IMR-90 (cell line): ENCODE results near the gene ZNF524. TPM values are rescaled to one million over a fixed set of nuclear protein-coding genes. Genes with fewer than 3 reads are reported as not detected.

Experiments used
- ATAC-seq: fragments of 200-7000 bp; cut with Tn5 transposase; 2 replicates; pipeline ENCODE4 v1.9.1; 2020; ENCODE audit warnings: low read depth, mild to moderate bottlenecking, moderate library complexity
- BruUV-seq: library from RNA; stranded (reverse); fragments of 400-500 nt; replicated peaks from 2 replicates; lab custom pipeline; 2021; lab: Mats Ljungman, UMichigan
- CTCF ChIA-PET: fragments of 300-600 bp; formaldehyde crosslinking; extraction: SDS; loops from one replicate; lab custom pipeline; 2021; ENCODE audit warnings: antibody characterized with exemption; lab: Yijun Ruan, JAX
- POLR2A ChIA-PET: fragments of 300-600 bp; sonication (Branson Sonifier 250); formaldehyde crosslinking; loops from one replicate; lab custom pipeline; 2022; ENCODE audit warnings: antibody characterized with exemption; ENCODE audit not compliant: unreplicated experiment; lab: Charles Lee
- DNase-seq: peaks from one replicate; pipeline ENCODE4 v3.0.0; 2013
- H2AFZ ChIP-seq: replicated peaks from 2 replicates; pipeline ENCODE3; 2013; ENCODE audit warnings: low read length, mild to moderate bottlenecking; ENCODE audit not compliant: poor library complexity
- H2AK5ac ChIP-seq: 2 replicates; pipeline ENCODE4 v1.6.1; 2013; ENCODE audit warnings: low read depth, low read length, inconsistent platforms
- H2AK9ac ChIP-seq: replicated peaks from 2 replicates; pipeline ENCODE3; 2013; ENCODE audit warnings: mild to moderate bottlenecking, low read depth, low read length, moderate library complexity; ENCODE audit not compliant: poor library complexity
- H2BK120ac ChIP-seq: 2 replicates; pipeline ENCODE4 v1.6.1; 2013; ENCODE audit warnings: low read depth, low read length, inconsistent platforms
- H2BK15ac ChIP-seq: 3 replicates; pipeline ENCODE4 v1.6.1; 2013; ENCODE audit warnings: low read depth, low read length, inconsistent platforms
- H2BK20ac ChIP-seq: 2 replicates; pipeline ENCODE4 v1.6.1; 2013; ENCODE audit warnings: low read depth, mild to moderate bottlenecking, inconsistent platforms, low read length, moderate library complexity
- H2BK5ac ChIP-seq: 2 replicates; pipeline ENCODE4 v1.6.1; 2013; ENCODE audit warnings: mild to moderate bottlenecking, low read depth, low read length, inconsistent platforms; ENCODE audit not compliant: poor library complexity, severe bottlenecking
- H3K14ac ChIP-seq: replicated peaks from 2 replicates; pipeline ENCODE4 v1.6.1; 2013; ENCODE audit warnings: low read depth, low read length, inconsistent platforms
- H3K18ac ChIP-seq: 2 replicates; pipeline ENCODE4 v1.6.1; 2013; ENCODE audit warnings: low read depth, low read length, control low read depth
- H3K23ac ChIP-seq: 2 replicates; pipeline ENCODE4 v1.6.1; 2013; ENCODE audit warnings: low read depth, low read length, inconsistent platforms
- H3K27ac ChIP-seq: 2 replicates; pipeline ENCODE4 v1.5.1; 2013; ENCODE audit warnings: mild to moderate bottlenecking, control low read depth, low read length; ENCODE audit not compliant: insufficient read depth
- H3K27me3 ChIP-seq: 2 replicates; pipeline ENCODE4 v1.6.1; 2013; ENCODE audit warnings: low read length; ENCODE audit not compliant: control insufficient read depth, insufficient read depth
- H3K36me3 ChIP-seq: 2 replicates; pipeline ENCODE4 v1.6.1; 2013; ENCODE audit warnings: low read length, mixed read lengths; ENCODE audit not compliant: control insufficient read depth, insufficient read depth
- H3K4ac ChIP-seq: 2 replicates; pipeline ENCODE4 v1.6.1; 2013; ENCODE audit warnings: low read depth, low read length, inconsistent platforms
- H3K4me1 ChIP-seq: 2 replicates; pipeline ENCODE4 v1.6.1; 2013; ENCODE audit warnings: low read length, mixed read lengths; ENCODE audit not compliant: control insufficient read depth, insufficient read depth
- H3K4me2 ChIP-seq: 2 replicates; pipeline ENCODE4 v1.6.1; 2013; ENCODE audit warnings: low read depth, mild to moderate bottlenecking, control low read depth, low read length, moderate library complexity
- H3K4me3 ChIP-seq: 2 replicates; pipeline ENCODE4 v1.5.1; 2013; ENCODE audit warnings: low read depth, mild to moderate bottlenecking, control low read depth, low read length, moderate library complexity; ENCODE audit not compliant: insufficient read depth
- H3K56ac ChIP-seq: 2 replicates; pipeline ENCODE4 v1.6.1; 2013; ENCODE audit warnings: low read length, inconsistent platforms; ENCODE audit not compliant: insufficient read depth; ENCODE audit errors: extremely low read depth
- H3K79me1 ChIP-seq, 2 experiments: 2 replicates each; pipeline ENCODE4 v1.6.1; 2013; ENCODE audit warnings: low read length in 2 of 2, inconsistent platforms in 1 of 2, low read depth in 1 of 2
- H3K9ac ChIP-seq: 2 replicates; pipeline ENCODE4 v1.6.1; 2013; ENCODE audit warnings: low read depth, low read length, control low read depth
- H3K9me1 ChIP-seq: 2 replicates; pipeline ENCODE4 v1.6.1; 2013; ENCODE audit warnings: low read length, inconsistent platforms; ENCODE audit not compliant: insufficient read depth
- H3K9me3 ChIP-seq: 2 replicates; pipeline ENCODE4 v1.6.1; 2013; ENCODE audit warnings: low read length; ENCODE audit not compliant: control insufficient read depth, insufficient read depth
- H4K20me1 ChIP-seq: 2 replicates; pipeline ENCODE4 v1.6.1; 2013; ENCODE audit warnings: low read length, inconsistent platforms; ENCODE audit not compliant: insufficient read depth
- H4K5ac ChIP-seq: 2 replicates; pipeline ENCODE4 v1.6.1; 2013; ENCODE audit warnings: mild to moderate bottlenecking, low read depth, low read length, control low read depth
- H4K8ac ChIP-seq, 2 experiments: 2 replicates each; pipeline ENCODE4 v1.6.1; 2013; ENCODE audit warnings: low read depth in 2 of 2, low read length in 2 of 2, control low read depth in 1 of 2, inconsistent platforms in 1 of 2
- H4K91ac ChIP-seq: 2 replicates; pipeline ENCODE4 v1.6.1; 2013; ENCODE audit warnings: low read depth, low read length, inconsistent platforms; ENCODE audit not compliant: insufficient read depth
- BHLHE40 ChIP-seq: fragments of 150-350 bp; IDR thresholded peaks from 2 replicates; pipeline ENCODE4 v1.6.1; 2016; ENCODE audit warnings: mild to moderate bottlenecking, low read depth, low read length
- CEBPB ChIP-seq: IDR thresholded peaks from 2 replicates; pipeline ENCODE4 v1.6.1; 2012; ENCODE audit warnings: low read depth, low read length, improper control_type of control experiment
- MAZ ChIP-seq: IDR thresholded peaks from 2 replicates; pipeline ENCODE4 v1.6.1; 2012; ENCODE audit warnings: low read depth, mild to moderate bottlenecking, low read length, improper control_type of control experiment, moderate library complexity, borderline replicate concordance
- MXI1 ChIP-seq: IDR thresholded peaks from 2 replicates; pipeline ENCODE4 v1.6.1; 2012; ENCODE audit warnings: low read depth, mild to moderate bottlenecking, low read length, moderate library complexity, borderline replicate concordance
- NFE2L2 ChIP-seq: fragments of 150-350 bp; IDR thresholded peaks from 2 replicates; pipeline ENCODE4 v1.6.1; 2016; ENCODE audit warnings: low read depth, mild to moderate bottlenecking, low read length
- POLR2A ChIP-seq: IDR thresholded peaks from 2 replicates; pipeline ENCODE4 v1.6.1; 2012; ENCODE audit warnings: mild to moderate bottlenecking, low read depth, low read length
- RFX5 ChIP-seq: IDR thresholded peaks from 2 replicates; pipeline ENCODE4 v1.8.0; 2012; ENCODE audit warnings: low read depth, mild to moderate bottlenecking, low read length, moderate library complexity
- SMC3 ChIP-seq: fragments of 150-350 bp; IDR thresholded peaks from 2 replicates; pipeline ENCODE4 v1.6.1; 2016; ENCODE audit warnings: low read depth, mild to moderate bottlenecking, antibody characterized with exemption, low read length, moderate library complexity
- USF2 ChIP-seq: fragments of 150-350 bp; IDR thresholded peaks from 2 replicates; pipeline ENCODE4 v1.6.1; 2017; ENCODE audit warnings: mild to moderate bottlenecking, antibody characterized with exemption, low read length, low read depth
- WGBS, 2 experiments: methylation state at CpG; one replicate each; pipeline versions ENCODE4 v1.1.5 to v1.1.7; 2013; ENCODE audit warnings: missing lambda C conversion rate in 2 of 2; ENCODE audit not compliant: insufficient read length in 1 of 2; ENCODE audit errors: extremely low coverage in 2 of 2; 5-methylcytosine and 5-hydroxymethylcytosine counted together
- dilution Hi-C: fragments of 300-500 bp; cut with HindIII; formaldehyde crosslinking; loops from one replicate; pipeline ENCODE4 v1.14.3; 2018; ENCODE audit warnings: low sequenced_read_pairs; ENCODE audit not compliant: unreplicated experiment
- in situ Hi-C: fragments of 300-500 bp; cut with MboI; formaldehyde crosslinking; loops from 3 replicates; pipeline ENCODE4 v1.14.3; 2019; ENCODE audit warnings: low sequenced_read_pairs, inconsistent platforms, mixed read lengths
- intact Hi-C: fragments of 100-400 bp; cut with micrococcal nuclease; formaldehyde crosslinking; loops from 2 replicates; pipeline ENCODE4 v1.10.0; 2022
- polyA plus RNA-seq, 3 experiments: library from polyadenylated mRNA; depleted of rRNA; stranded (reverse); fragments of >200 nt; gene quantifications; 2 replicates each; pipeline ENCODE4 v1.2.3, GENCODE V29; 2012; ENCODE audit warnings: low replicate concordance in 1 of 3
- total RNA-seq: library from RNA; depleted of rRNA; stranded (reverse); fragments of >200 nt; gene quantifications from 2 replicates; pipeline ENCODE4 v1.2.3, GENCODE V29; 2012

Gene ZNF524
- total and polyA plus RNA-seq, 2 of the 4 experiments (the other 2 are of a cell fraction) = 2.3 to 6.6 TPM

- Histone ChIP-seq H2AK9ac (no peak overlapping the region), H2BK5ac (no peak overlapping the region), H4K5ac (no peak overlapping the region), H3K79me1 (peaks cover 14 to 26% of the 10 kb centered on the region in 2 experiments; a peak in 3 of 4 replicates), H3K9ac (no peak overlapping the region), H3K23ac (no peak overlapping the region), H3K4me1 (peaks cover 5% of the 10 kb centered on the region), H3K4me3 (no peak overlapping the region), H2BK120ac (no peak overlapping the region), H4K8ac (no peak overlapping the region), H3K27me3 (no peaks in the 10 kb centered on the region), H4K91ac (no peak overlapping the region), H3K56ac (no peak overlapping the region), H3K9me3 (no peaks in the 10 kb centered on the region), H2BK20ac (no peak overlapping the region), H2AFZ (no peak overlapping the region), H2AK5ac (no peak overlapping the region), H3K27ac (no peak overlapping the region), H2BK15ac (no peak overlapping the region), H3K36me3 (peaks cover 9% of the 10 kb centered on the region), H3K4ac (no peak overlapping the region), H3K4me2 (no peak overlapping the region), H4K20me1 (peaks cover 12% of the 10 kb centered on the region), H3K9me1 (no peaks in the 10 kb centered on the region), H3K14ac (no peak overlapping the region), H3K18ac (no peak overlapping the region)
- BruUV-seq = no TSS peak
- in situ Hi-C loops = loop anchor here (25.0 kb wide), 2 partner anchors 1188 to 1513 kb away; partner anchors contain the start of genes CDC42EP5, CNOT3 and LENG9
- ATAC-seq (no peak), DNase-seq (no peak)
- ChIA-PET CTCF (no interaction called here), POLR2A (no interaction called here)
- TF ChIP-seq USF2 = no peak
- TF ChIP-seq SMC3 = no peak
- TF ChIP-seq MAZ = no peak
- TF ChIP-seq POLR2A = no peak
- no peak for TF ChIP-seq NFE2L2
- TF ChIP-seq RFX5 = no peak
- TF ChIP-seq BHLHE40 = no peak
- TF ChIP-seq CEBPB = no peak
- no peak for TF ChIP-seq MXI1
- dilution Hi-C loops = no loop called here
- intact Hi-C loops = no loop called here
- 94% methylated on average over 9 of the region's 17 CpGs; no CpG with 5 or more reads in 1 of the 2 experiments for WGBS, 2 experiments
These were observed 50.6 kb downstream of the ZNF524 start for GRCh38 chr19:55650602-55651230.
